Activated CD4-positive, alpha-beta T cell treated with anti-CD3 and anti-CD28 coated beads for 36 hours (primary cell): ENCODE results near the gene KCNMB2. TPM values are rescaled to one million over a fixed set of nuclear protein-coding genes. Genes with fewer than 3 reads are reported as not detected.

Experiments
- ATAC-seq: fragments of 200-7000 bp; cut with Tn5 transposase; one replicate; pipeline ENCODE4 v1.10.0; 2021; ENCODE audit warnings: mild to moderate bottlenecking, moderate library complexity
- CTCF ChIA-PET: fragments of 350-600 bp; sonication (Branson Sonifier 250); formaldehyde crosslinking; loops from one replicate; lab custom pipeline; 2021; ENCODE audit warnings: antibody characterized with exemption; lab: Charles Lee
- POLR2A ChIA-PET: fragments of 350-600 bp; sonication (Branson Sonifier 250); formaldehyde crosslinking; loops from one replicate; lab custom pipeline; 2021; ENCODE audit warnings: antibody characterized with exemption, inconsistent platforms; lab: Charles Lee
- DNase-seq: peaks from one replicate; pipeline ENCODE4 v3.0.0-alpha.2; 2020
- H3K27ac Mint-ChIP-seq: one replicate; pipeline ENCODE4 v1.8.0; 2021; ENCODE audit warnings: mixed read lengths
- H3K27me3 Mint-ChIP-seq: one replicate; pipeline ENCODE4 v1.8.0; 2021; ENCODE audit warnings: mixed read lengths
- H3K36me3 Mint-ChIP-seq: one replicate; pipeline ENCODE4 v1.8.0; 2021; ENCODE audit warnings: low read depth, mixed read lengths
- H3K4me1 Mint-ChIP-seq: one replicate; pipeline ENCODE4 v1.8.0; 2021; ENCODE audit warnings: mixed read lengths
- H3K4me3 Mint-ChIP-seq: one replicate; pipeline ENCODE4 v1.8.0; 2021; ENCODE audit warnings: mild to moderate bottlenecking, moderate library complexity, mixed read lengths
- H3K9me3 Mint-ChIP-seq: one replicate; pipeline ENCODE4 v1.8.0; 2021; ENCODE audit warnings: low read depth, mixed read lengths
- intact Hi-C, 2 experiments: fragments of 100-400 bp; cut with DNase I in 1 of 2; cut with micrococcal nuclease in 1 of 2; formaldehyde crosslinking; loops; one replicate each; pipeline versions ENCODE4 v1.14.2 to v1.15.1; 2022 to 2024; cut with DNase I, micrococcal nuclease
- total RNA-seq, 2 experiments: library from RNA; stranded (reverse); gene quantifications; one replicate each; pipeline ENCODE4 v1.2.3, GENCODE V29; 2021

The KCNMB2 gene
- total RNA-seq, 2 experiments from 2014 or later, result not detected

DNA sequence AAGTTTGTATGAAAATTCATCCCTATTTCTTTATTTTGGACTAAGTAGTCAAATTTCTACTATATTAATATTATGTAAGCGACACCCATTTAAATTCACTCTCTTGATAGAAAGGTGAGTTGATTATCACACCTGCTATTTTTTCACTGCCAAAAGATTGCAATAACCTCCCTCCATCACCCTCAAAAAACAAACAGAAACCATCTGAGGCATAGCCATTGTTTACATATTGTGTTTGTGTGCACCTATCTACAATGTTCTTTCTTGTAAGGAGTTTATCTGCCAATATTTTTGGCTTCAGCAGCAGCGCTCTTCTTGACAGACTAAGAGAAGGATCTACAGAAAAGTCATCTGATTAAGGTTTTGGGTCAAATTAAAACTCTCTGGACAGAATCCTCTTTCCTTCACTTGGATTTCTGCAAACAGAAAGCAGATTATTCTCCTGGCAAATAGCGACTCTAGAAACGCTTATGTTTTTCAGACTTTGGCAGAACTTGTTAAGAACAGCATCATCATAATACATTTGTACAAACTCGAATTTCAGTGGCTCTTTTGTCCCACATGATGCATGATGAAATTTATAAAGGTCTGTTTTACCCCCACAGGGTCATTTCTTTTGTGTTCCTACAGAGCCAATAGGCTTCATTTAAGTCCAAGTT is 48.6 kb downstream of the KCNMB2 start:
- no peak for DNase-seq
- POLR2A ChIA-PET, result no interaction called here
- H3K27me3 Mint-ChIP-seq, result no peaks in the 10 kb centered on the region

DNA sequence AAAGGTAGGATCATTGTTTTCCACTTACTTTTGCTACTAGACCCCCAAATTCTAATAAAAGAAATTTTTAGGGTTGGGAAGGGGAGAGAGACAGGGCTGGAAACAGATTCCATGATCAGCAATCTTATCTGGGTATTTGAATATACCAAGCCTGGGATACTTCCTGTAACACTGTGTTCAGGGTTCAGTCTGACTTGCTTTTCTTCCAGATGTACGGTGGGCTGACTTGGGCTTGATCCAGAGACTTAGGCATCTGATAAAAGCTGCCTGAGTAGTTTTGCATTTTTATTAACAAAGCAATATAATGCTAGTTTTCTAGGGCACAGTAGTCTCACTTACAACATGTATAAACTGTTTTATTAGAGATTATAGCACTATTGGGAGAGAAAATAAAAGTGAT is 49.2 kb downstream of the KCNMB2 start:
- H3K36me3 Mint-ChIP-seq, result no peaks in the 10 kb centered on the region
- DNase-seq (no peak), ATAC-seq (no peak)
- no peak overlapping the region for H3K4me3 Mint-ChIP-seq
- H3K9me3 Mint-ChIP-seq, result no peaks in the 10 kb centered on the region
- POLR2A ChIA-PET, result no interaction called here
- H3K4me1 Mint-ChIP-seq, result no peaks in the 10 kb centered on the region
- H3K27me3 Mint-ChIP-seq, result no peaks in the 10 kb centered on the region
- CTCF ChIA-PET, result interaction anchor here (0.7 to 0.8 kb wide), 2 partner anchors 10 to 414 kb away, joined by 3 to 4 read pairs; no protein-coding TSS in a partner anchor
- no peak overlapping the region for H3K27ac Mint-ChIP-seq
- intact Hi-C loops, result no loop called here

More for the DNA sequence above, 48.6 kb downstream of the KCNMB2 start:
- Mint-ChIP-seq H3K4me1 (no peaks in the 10 kb centered on the region), H3K27ac (no peak overlapping the region), H3K36me3 (no peaks in the 10 kb centered on the region), H3K4me3 (no peak overlapping the region), H3K9me3 (no peaks in the 10 kb centered on the region)
- no peak for ATAC-seq
- CTCF ChIA-PET, result no interaction called here
- intact Hi-C loops, result no loop called here

DNA sequence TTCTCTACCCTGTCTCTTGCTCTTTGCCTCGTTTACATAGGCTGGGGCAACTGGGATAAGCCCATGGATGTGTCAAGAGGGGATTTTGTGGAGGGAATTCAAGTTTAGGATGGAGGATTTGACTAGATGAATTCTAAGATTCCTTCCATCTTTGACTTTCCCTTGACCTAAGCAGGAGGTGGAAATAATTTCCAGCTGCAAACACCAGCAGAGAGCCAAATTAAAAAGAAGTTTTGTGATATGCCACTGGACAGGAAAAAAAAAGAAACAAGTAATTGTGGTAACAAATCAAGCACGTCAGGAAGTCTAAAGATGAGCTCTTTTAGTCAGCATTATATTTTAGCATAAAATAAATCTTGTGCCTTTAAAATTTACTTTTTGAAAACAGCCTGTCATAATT is 49.8 kb downstream of the KCNMB2 start:
- intact Hi-C loops, result no loop called here

DNA sequence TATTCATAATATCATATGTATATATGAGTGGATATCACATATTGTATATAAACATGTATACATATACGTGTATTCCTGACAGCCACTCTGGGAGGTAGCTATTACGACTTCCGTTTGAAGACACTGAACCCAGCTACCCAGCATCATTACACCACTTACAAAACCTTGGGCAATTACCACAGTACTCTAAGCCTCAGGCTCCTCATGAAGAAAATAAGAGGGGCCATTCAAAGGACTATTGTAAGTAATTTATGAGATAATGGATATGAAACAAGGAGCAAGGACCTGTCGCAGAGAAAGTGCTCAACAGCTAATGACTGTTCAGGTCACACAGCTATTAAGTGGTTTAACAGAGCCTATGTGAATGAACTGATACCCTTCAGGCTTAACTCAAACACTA is 52.4 kb downstream of the KCNMB2 start:
- no peak overlapping the region for H3K4me3 Mint-ChIP-seq
- ChIA-PET POLR2A (no interaction called here), CTCF (no interaction called here)
- H3K4me1 Mint-ChIP-seq, result no peaks in the 10 kb centered on the region
- H3K27me3 Mint-ChIP-seq, result no peaks in the 10 kb centered on the region
- ATAC-seq (no peak), DNase-seq (no peak)
- H3K27ac Mint-ChIP-seq, result no peak overlapping the region
- no peaks in the 10 kb centered on the region for H3K9me3 Mint-ChIP-seq
- H3K36me3 Mint-ChIP-seq, result no peaks in the 10 kb centered on the region
- intact Hi-C loops, result no loop called here

More for the DNA sequence above, 49.8 kb downstream of the KCNMB2 start:
- DNase-seq (no peak), ATAC-seq (no peak)
- ChIA-PET POLR2A (interaction anchor here (0.7 kb wide), 1 partner anchor 92 kb away, joined by 3 read pairs; no protein-coding TSS in a partner anchor), CTCF (interaction anchor here (0.7 to 0.8 kb wide), 2 partner anchors 10 to 414 kb away, joined by 3 to 4 read pairs; no protein-coding TSS in a partner anchor)
- no peaks in the 10 kb centered on the region for H3K9me3 Mint-ChIP-seq
- H3K27me3 Mint-ChIP-seq, result no peaks in the 10 kb centered on the region
- H3K36me3 Mint-ChIP-seq, result no peaks in the 10 kb centered on the region
- no peaks in the 10 kb centered on the region for H3K4me1 Mint-ChIP-seq
- no peak overlapping the region for H3K27ac Mint-ChIP-seq
- H3K4me3 Mint-ChIP-seq, result no peak overlapping the region

DNA sequence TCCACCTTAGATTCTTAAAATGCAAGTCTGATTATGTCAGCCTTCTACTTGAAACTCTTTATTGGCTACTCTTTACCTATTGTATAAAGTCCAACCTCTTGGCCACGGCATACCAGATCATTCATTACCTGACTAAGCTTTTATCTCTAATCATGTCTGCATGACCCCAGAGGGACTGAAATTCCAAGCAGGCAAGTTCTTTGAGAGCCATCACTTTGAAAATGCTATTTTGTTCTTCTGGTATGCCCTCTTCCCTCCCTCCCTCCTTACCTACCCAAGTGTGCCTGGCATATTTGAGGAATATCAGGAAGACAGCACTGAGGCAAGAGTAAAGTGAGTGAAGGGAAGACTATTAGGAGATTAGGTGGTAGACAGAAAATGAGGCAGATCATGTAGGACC is 57.5 kb downstream of the KCNMB2 start:
- no peak for ATAC-seq
- Mint-ChIP-seq H3K4me3 (no peak overlapping the region), H3K27me3 (peaks cover 5% of the 10 kb centered on the region), H3K9me3 (no peaks in the 10 kb centered on the region), H3K4me1 (no peaks in the 10 kb centered on the region), H3K27ac (no peak overlapping the region), H3K36me3 (no peaks in the 10 kb centered on the region)
- intact Hi-C loops, result no loop called here
- CTCF ChIA-PET, result interaction anchor here (0.7 kb wide), 1 partner anchor 17 kb away, joined by 4 read pairs; no protein-coding TSS in a partner anchor
- DNase-seq, result no peak
- POLR2A ChIA-PET, result no interaction called here

DNA sequence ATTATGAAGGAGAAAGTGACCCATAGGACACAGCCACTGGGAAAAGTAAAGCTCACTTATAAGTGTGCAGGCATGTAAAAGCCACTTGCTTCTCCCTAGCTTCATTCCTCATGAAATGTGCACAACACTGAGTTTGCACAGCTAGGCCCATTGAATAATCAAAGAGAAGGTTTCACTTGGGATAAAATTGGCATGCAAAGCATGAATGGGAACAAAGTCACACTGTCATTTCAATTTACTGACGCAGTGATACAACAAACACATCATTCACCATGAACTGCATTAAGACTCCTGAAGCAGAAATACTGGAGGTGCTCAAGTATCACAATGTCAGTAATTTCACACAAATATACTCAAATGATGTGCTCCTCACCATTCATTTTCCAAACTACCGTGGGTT is 61.1 kb downstream of the KCNMB2 start:
- DNase-seq (no peak), ATAC-seq (no peak)
- H3K4me3 Mint-ChIP-seq, result no peak overlapping the region
- intact Hi-C loops, result no loop called here
- CTCF ChIA-PET, result no interaction called here
- H3K27ac Mint-ChIP-seq, result no peak overlapping the region
- POLR2A ChIA-PET, result no interaction called here
- H3K9me3 Mint-ChIP-seq, result peaks cover 2% of the 10 kb centered on the region
- H3K36me3 Mint-ChIP-seq, result no peaks in the 10 kb centered on the region
- no peaks in the 10 kb centered on the region for H3K4me1 Mint-ChIP-seq
- peaks cover 8% of the 10 kb centered on the region for H3K27me3 Mint-ChIP-seq

DNA sequence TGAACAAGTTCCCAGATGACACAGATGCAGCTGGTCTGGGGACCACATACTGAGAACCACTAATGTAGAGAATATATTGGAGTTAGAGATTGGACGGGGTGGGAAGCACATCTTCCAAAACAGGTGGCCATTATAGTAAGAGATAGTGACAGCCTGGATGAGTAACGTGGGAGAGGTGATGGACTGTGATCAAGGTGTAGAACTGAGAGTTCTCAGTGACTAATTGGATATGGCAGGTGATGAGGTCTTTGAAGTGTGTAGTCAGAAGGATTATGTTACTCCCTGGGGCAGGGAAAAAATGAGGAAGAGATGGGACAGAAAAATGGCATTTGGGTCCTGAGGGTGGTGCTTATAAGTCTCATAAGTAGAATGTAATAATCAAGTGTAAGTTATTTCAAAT is 66.6 kb downstream of the KCNMB2 start:
- intact Hi-C loops, result no loop called here
- Mint-ChIP-seq H3K27me3 (peaks cover 13% of the 10 kb centered on the region), H3K4me1 (no peaks in the 10 kb centered on the region), H3K36me3 (no peaks in the 10 kb centered on the region), H3K4me3 (no peak overlapping the region), H3K27ac (no peak overlapping the region), H3K9me3 (peaks cover 2% of the 10 kb centered on the region)
- ATAC-seq (no peak), DNase-seq (no peak)
- ChIA-PET POLR2A (no interaction called here), CTCF (no interaction called here)

DNA sequence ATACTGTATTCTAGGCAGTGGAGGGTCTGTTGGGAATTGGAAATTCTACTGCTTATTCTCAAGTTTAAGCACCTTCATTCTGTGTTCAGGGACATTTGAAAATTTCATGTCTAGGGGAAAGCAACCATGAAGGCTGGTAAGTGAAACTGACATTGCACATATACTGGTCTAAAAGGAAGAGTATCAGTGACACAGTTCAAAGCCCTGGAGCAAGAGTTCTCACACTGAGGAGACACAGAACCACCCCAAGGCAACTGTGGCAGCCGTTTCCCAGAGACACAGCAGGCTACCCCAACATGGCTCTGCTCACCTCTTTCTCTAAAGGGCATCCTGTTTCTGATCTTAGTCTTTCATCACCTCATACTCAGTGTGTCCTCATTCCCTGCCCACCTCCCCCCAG is 67.5 kb downstream of the KCNMB2 start:
- Mint-ChIP-seq H3K27me3 (peaks cover 10% of the 10 kb centered on the region), H3K4me3 (no peak overlapping the region), H3K4me1 (no peaks in the 10 kb centered on the region), H3K9me3 (peaks cover 2% of the 10 kb centered on the region), H3K36me3 (no peaks in the 10 kb centered on the region), H3K27ac (no peak overlapping the region)
- intact Hi-C loops, result no loop called here
- no peak for DNase-seq
- ChIA-PET CTCF (no interaction called here), POLR2A (no interaction called here)
- ATAC-seq, result no peak

DNA sequence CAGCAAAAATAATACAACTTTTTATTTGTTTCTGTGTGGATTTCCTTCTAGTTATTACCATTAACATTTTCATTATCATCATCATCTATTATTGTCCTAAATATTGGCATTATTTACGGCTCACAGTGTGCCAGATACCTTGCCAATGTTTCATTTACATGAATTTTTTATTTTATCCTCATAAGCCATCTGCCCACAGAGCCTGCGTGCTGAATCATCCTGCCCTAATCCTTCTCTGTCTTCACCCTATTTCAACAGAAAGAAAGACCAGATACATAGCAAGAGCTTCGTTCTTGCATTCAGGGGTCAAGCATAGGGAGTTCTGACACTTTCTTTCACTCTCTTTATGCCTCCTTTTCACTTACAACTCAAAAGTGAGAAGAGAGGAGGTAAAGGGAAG is 82.0 kb downstream of the KCNMB2 start:
- ChIA-PET CTCF (no interaction called here), POLR2A (no interaction called here)
- H3K36me3 Mint-ChIP-seq, result no peaks in the 10 kb centered on the region
- no peak for ATAC-seq
- no peak overlapping the region for H3K27ac Mint-ChIP-seq
- intact Hi-C loops, result no loop called here
- H3K27me3 Mint-ChIP-seq, result peaks cover 9% of the 10 kb centered on the region
- no peak overlapping the region for H3K4me3 Mint-ChIP-seq
- DNase-seq, result no peak
- no peaks in the 10 kb centered on the region for H3K9me3 Mint-ChIP-seq
- H3K4me1 Mint-ChIP-seq, result peaks cover 3% of the 10 kb centered on the region

DNA sequence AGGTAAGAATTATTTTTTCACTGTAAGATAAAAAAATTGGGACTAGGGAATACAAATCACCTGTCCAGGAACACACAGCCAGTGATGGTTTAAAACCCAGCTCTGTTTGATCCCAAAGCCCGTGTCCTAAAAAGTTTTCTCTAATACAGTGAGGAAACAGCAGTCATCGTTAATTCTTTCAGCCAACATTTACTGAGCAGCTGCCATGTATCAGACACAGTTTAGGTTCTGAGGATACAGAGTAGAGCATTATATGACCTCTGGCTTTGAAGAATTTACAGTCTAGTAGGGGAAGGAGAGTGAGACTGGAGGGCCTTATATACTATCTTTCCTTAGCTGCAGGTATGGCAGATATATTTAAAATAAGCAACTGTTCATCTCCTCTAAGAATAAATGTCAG is 82.7 kb downstream of the KCNMB2 start:
- H3K27me3 Mint-ChIP-seq, result peaks cover 9% of the 10 kb centered on the region
- H3K4me3 Mint-ChIP-seq, result no peak overlapping the region
- no peak for ATAC-seq
- H3K27ac Mint-ChIP-seq, result no peak overlapping the region
- H3K4me1 Mint-ChIP-seq, result peaks cover 3% of the 10 kb centered on the region
- POLR2A ChIA-PET, result no interaction called here
- no peak for DNase-seq
- no peaks in the 10 kb centered on the region for H3K36me3 Mint-ChIP-seq
- intact Hi-C loops, result no loop called here
- CTCF ChIA-PET, result no interaction called here
- H3K9me3 Mint-ChIP-seq, result no peaks in the 10 kb centered on the region

DNA sequence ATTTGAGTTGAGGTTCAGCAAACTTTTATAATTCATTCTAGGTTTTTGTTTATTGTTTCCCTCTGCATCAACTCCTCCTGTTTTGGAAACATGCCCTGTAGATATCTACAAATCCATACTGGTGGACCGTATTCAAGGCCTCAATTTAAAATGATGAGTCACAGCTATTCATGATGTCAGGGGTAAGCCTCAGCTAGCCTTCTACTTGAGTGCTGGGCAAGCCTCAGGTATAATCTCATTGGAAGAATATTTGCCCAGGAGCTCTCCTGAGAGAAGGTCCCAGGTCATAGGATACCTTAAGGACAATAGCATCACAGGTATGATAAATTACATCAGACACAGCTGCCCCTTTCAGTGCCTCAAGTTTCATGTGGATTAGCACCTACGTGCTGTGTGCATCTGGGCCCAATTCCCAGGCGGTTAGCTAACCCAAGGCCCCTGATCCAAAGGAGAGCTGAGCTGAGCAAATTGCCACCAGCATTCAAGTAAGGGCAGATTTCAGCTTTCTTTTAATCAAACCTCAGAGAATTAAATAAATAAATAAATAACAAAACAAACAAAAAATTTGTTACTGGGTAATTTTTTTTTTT is 87.5 kb downstream of the KCNMB2 start:
- intact Hi-C loops, result no loop called here
- Mint-ChIP-seq H3K27me3 (no peaks in the 10 kb centered on the region), H3K9me3 (no peaks in the 10 kb centered on the region), H3K36me3 (no peaks in the 10 kb centered on the region), H3K4me3 (no peak overlapping the region), H3K27ac (no peak overlapping the region), H3K4me1 (no peaks in the 10 kb centered on the region)
- POLR2A ChIA-PET, result no interaction called here
- CTCF ChIA-PET, result interaction anchor here (0.9 kb wide), 1 partner anchor 23 kb away, joined by 3 read pairs; no protein-coding TSS in a partner anchor
- ATAC-seq (no peak), DNase-seq (no peak)

DNA sequence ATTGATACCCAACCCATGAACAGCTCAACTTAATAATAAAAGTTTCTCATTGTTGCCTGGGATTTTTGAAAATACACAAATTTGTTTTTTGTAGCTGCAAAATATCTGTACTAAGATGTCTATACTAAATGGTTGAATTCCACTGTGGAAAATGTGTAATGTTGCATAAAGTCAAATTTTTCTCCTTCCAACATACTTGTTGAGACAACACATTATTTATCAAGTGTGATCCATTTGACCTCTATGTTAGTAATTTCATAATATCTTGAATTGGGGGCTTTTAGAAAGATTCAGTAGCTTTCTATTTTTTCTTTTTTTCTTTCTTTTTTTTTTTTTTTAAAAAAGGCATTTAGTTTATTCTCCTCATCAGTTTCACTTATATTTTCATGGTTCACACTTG is 88.0 kb downstream of the KCNMB2 start:
- ATAC-seq (no peak), DNase-seq (no peak)
- no peak overlapping the region for H3K4me3 Mint-ChIP-seq
- H3K9me3 Mint-ChIP-seq, result no peaks in the 10 kb centered on the region
- POLR2A ChIA-PET, result no interaction called here
- no peaks in the 10 kb centered on the region for H3K27me3 Mint-ChIP-seq
- H3K27ac Mint-ChIP-seq, result no peak overlapping the region
- no peaks in the 10 kb centered on the region for H3K36me3 Mint-ChIP-seq
- intact Hi-C loops, result no loop called here
- H3K4me1 Mint-ChIP-seq, result no peaks in the 10 kb centered on the region
- CTCF ChIA-PET, result no interaction called here
